Measurements from ENCODE around the gene CLEC17A.
"Not testable (repeated sequence)": the region's sequence is repeated elsewhere in the genome, so short reads cannot be mapped to it uniquely, and the experiment has no call there.

CLEC17A gene, protein sequence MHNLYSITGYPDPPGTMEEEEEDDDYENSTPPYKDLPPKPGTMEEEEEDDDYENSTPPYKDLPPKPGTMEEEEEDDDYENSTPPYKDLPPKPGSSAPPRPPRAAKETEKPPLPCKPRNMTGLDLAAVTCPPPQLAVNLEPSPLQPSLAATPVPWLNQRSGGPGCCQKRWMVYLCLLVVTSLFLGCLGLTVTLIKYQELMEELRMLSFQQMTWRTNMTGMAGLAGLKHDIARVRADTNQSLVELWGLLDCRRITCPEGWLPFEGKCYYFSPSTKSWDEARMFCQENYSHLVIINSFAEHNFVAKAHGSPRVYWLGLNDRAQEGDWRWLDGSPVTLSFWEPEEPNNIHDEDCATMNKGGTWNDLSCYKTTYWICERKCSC

DNA sequence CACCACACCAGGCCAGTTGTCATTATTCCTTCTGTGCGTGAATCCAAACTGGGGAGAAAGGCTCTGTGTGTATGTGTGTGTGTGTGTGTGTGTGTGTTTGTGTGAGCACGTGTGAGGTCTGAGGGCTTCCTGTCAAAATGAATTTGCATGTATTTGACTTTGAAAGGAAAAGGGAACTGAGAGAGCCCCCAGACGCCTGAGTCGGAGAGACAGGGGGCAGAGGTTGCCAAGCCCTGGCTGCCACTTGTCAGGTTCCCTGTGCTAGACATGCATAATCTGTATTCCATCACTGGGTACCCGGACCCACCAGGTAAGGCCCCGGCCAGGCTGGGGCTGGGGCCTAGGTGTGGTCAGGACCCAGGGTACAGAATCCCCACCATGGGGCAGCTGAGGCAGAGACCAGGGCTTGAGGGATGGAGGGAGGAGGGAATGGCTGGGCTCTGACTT lies at the start of gene CLEC17A:
Gene CLEC17A, plus strand, starts transcription at position 191 of the 447 bp plus-strand sequence. Its CDS starts 77 bp downstream, at position 268.
- DNase-seq: no peak

DNA sequence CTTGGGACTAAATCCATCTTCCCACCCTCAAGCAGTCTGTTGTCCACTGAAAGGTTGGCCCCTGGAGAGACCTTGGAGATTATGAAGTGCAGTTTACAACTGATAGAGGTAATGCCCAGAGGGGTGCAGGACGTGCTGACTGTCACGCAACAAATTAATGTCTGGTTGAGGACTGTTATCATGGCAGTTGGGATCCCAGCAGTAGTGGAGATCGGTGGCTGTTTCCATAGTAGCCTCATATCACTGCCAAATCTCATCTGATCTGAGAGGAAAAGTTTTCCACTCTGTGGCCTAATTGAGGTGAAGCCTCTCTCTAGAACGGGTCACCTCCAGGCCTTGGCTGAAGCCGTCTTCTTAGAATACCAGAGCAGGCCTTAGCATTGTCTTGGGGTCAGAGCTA lies 49.4 kb upstream of the CLEC17A start:
- no peak for DNase-seq

DNA sequence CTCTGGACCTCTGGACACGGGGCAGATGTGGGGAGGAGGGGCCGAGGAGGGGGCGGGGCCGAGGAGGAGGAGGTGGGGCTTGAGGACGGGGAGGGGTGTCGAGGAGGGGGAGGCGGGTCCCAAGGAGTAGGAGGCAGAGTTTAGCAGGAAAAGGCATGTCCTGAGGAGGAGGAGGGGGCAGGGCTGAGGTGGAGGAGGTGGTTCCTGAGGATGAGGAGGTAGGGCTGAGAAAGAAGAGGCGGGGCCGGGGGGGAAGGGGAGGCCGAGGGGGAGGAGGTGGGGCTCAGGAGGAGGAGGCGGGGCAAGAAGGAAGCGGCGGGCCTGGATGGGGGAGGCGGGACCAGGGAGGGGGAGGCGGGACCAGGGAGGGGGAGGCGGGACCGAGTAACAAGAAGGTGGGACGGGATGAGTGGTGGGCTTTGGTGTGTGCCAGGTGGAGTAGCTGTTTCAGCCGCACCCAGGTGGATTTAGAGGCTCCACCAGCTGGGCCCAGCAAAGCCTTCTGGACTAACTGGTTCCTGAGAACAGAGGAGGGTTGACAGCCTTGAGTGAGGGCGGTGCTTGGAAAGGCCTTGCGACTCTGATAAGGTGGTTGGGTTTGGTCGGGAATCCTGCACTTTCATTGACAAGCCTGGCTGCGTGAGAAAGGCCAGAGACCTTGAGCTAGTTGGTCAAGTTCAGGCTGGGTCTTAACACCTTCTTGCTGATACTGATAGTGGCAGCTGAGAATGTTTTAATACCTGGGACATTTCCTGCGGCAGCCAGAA lies 45.8 kb upstream of the CLEC17A start:
- DNase-seq: no peak

DNA sequence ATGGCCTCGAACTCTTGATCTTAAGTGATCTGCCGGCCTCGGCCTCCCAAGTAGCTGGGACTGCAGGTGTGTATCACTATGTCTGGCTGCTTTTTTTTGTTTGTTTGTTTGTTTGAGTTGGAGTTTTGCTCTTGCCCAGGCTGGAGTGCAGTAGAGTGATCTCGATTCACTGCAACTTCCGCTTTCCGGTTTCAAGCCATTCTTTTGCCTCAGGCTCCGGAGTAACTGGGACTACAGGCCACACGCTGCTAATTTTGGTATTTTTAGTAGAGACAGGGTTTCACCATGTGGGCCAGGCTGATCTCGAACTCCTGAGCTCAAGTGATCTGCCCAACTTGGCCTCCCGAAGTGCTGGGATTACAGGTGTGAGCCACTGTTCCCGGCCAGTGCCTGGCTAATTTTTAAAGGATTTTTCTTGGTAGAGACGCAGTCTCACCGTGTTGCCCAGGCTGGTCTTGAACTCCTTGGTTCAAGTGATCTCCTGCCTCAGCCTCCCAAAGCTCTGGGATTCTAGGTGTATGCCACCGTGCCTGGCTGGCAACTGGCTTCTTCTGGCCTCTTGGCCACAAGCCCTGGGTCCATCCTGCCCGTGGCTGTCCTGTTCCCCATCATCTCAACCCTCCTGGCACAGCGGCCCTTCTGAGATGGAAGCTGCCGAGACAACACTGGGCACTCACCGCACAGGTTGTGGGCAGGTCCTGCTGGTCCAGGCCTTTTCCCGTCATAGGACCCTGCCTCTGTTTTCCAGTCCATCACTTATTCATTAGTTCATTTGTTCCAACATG lies 42.0 kb upstream of the CLEC17A start:
- DNase-seq: no peak

DNA sequence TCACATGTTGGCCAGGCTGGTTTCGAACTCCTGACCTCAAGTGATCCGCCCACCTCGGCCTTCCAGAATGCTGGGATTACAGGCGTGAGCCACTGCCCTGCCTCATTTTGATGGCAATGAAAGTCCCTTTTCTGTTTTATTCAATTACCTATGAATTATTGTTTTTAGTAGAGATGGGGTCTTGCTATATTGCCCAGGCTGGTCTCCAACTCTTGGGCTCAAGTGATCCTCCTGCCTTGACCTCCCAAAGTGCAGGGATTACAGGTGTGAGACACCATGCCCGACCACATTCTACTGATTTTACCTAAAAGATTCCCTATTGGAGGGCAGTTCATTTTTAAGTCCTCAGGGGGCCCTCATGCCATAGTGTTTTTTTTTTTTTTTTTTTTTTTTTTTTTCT lies 40.9 kb upstream of the CLEC17A start:
- DNase-seq: not testable (repeated sequence)

DNA sequence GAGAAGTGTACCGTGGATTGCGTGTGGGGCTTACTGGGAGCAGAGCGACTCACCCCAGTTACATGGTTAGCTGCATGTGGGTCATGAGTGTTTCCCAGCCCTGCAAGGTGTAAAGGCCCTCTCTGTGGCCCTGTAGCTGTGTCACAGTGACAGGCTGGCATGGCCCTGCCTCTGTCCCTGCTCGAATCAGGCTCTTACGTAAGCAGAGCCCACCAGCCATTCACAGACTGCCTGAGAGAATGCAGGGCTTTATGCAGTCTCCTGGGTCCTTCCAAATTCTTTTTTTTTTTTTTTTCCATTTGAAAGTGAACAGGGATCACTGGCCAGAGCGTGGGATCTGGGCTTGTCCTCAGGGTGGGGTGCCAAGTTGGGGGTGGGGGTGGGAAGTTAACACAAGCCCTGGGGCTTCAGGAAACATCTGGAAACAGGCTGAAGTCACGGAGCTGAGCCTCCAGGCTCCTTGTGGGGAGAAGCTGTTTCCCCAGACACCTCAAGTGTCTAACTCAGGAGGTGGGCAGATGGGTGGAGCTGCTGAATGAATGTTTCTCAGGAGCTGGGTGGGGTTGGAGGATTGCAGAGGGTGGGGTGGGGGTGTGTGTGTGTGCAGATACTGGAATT lies 40.1 kb upstream of the CLEC17A start:
- no peak for DNase-seq

DNA sequence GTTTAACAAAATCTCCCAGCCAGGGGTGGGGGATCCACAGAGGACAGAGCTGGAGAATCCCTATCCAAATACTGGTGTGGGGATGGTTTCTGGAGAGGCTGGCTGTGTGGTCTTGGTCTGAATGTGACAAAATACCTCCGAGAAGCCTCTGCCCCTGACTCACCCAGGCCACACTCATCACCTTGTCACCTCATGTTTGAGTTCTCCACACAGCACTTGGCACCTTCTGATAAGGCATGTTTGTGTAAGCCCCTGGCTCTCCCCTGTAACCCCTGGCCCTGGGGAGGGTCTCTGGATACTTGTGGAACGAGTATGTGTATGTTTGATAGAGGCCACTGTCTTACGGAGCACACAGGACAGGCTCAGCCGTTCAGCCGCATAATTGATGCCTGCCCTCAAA lies 38.8 kb upstream of the CLEC17A start:
- DNase-seq: no peak

DNA sequence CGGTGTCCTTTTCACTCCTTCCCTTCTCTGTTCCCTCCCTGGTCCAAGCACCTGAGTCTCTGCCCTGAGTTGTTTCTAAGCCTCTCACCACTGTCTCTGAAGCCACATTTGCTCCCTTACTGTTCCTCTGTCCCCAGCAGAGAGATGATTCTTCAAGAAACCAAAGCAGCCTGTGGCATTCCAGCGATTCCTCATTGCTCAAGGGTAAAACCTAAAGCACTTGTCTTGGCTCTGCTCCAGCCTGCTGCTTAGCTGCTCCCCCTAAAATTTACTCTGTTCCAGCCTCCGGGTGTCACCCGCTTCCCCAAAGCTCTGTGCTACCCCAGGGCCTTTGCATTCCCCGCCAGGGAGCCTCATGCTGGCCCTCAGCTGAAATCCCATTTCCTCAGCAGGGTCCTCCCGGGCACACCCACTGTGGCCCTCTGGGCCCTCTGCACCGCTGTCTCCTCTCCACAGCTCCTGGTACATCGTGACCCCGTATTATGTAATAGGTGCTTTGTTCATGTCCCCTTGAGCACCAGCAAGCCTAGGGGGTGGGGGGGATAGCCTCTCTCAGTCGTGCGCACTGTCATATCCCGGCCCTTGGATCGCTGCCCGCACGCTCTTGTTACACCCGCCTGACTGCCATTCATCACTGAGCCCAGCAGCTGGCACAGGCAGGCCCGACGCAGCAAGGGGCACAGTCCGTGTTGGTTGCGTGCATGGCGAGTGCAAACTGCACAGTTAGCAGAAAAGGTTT lies 37.7 kb upstream of the CLEC17A start:
- DNase-seq: peak; percentile 98

DNA sequence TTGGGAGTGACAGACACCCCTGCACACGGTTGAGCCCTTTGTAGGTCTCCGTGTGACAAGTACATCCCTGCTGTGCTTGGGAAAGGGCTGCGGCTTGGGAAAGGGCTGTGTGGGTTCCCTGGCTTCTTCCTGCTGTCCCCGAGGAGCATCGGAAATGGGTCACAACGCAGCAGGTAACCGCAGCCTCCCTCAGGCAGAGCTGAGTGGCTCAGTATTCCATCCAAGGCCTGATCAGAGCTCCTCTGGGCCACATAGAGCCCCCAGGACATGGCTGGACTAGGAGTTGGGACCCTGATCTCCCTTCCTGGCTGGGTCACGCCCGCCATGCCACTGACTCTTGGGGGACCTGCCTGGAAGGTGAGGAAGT lies 37.2 kb upstream of the CLEC17A start:
- DNase-seq: no peak

DNA sequence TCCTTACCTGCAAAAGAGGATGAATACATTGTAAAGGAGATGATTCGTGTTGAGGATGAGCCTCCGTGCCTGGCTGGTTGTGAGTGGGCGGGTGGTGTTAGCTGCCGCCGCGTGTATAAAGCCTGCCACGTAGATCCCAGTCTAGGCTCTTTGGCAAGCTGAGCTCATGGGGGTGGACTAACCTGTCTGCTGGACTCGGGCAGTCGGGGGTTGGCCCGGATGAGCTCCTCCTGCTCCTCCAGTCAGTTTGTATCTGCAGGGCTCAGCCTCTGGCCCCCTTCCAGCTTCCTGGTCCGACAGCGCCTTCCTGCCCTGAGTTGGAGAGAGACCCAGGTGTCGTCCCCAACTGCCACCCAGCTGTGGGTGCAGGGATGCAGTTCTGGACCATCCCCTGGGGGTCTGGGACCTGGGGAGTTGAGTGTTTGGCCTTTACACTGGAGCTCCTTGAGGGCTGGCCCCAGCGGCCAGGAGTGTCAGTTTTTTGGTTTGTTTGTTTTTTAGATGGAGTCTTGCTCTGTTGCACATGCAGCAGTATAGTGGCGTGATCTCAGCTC lies 32.6 kb upstream of the CLEC17A start:
- DNase-seq: no peak

DNA sequence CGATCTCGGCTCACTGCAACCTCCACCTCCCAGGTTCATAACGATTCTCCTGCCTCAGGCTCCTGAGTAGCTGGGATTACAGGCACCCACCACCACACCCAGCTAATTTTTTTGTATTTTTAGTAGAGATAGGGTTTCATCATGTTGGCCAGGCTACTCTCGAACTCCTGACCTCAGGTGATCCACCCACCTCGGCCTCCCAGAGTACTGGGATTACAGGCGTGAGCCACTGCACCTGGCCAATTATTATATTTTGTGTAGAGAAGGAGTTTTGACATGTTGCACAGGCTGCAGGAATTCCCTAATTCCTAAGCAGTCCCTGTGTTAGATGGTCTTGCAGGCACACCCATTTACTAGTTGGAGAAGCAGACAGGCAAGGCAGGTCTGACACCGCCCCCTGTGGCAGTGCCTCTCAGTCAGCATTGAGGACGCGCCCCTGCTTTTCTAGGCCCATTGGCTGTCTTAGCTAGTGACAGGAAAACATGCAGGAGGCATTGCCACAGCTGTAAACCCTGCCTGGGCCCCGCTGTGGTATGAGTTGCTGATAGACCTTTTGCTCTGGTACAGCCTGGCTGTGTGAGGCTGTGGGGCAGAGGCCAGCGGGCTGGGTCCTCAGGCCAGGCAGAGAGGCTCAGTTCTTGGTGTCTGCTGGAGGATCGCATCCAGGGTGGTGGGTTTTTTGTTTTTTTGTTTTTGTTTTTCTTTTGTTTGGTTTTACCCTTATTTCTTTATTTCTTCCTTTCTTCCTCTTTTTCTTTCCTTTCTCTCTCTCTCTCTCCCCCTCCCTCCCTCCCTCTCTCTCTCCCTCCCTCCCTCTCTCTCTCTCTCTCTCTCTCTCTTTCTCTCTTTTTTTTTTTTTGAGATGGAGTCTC lies 31.5 kb upstream of the CLEC17A start:
- not testable (repeated sequence) for DNase-seq

DNA sequence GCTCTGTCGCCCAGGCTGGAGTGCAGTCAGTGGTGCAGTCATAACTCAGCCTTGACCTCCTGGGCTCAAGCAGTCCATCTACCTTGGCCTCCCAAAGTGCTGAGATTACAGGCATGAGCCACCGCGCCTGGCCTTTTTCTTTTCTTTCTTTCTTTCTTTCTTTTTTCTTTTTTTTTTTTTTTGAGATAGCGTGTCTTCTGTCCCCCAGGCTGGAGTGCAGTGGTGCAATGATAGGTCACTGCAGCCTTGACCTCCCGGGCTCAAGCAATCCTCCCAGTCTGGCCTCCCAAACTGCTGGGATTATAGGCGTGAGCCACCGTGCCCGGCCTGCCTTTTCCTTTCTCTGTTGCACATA lies 30.9 kb upstream of the CLEC17A start:
- DNase-seq: not testable (repeated sequence)

DNA sequence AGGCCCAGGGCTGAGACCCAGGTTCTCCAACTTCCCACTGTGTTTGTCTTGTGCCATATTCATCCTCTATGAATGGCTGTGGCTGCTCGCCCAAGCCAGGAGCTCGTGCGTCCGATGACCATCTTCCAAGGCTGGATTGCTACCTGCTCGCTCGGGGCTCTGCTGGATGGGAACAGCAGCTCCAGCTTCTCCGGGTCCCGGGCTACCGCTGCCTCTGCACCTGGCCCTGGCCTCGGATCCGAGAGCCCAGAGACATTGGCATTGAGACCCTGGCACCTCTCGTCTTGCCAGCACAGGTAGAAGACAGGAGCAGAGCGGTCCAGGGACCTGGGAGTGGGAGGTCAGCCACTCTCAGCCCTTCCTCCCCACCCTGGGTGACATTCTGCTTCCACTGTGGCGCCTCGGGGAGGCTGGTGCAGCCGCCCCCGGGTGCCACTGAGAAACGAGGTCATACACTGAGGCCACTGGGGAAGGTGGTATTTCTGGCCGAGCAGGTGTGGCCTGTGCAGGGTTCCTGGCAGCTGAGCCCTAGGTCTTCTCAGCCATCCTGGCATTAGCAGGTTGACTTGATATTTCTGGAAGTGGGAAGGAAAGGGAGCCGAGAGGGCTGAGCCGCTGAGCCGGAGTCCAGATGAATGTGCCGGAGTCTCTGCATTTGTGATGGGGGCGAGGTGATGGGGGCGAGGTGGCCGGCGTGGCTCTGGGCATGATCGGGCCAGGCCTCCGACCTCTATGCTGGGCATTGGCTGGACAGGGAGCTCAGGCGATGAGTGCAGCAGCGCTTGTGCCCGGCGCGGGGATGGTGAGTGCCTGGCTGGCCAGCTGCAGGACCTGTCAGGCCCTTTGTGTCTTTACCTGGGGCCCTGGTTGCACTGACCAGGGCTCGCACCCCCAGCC lies 29.6 kb upstream of the CLEC17A start:
- DNase-seq: no peak

DNA sequence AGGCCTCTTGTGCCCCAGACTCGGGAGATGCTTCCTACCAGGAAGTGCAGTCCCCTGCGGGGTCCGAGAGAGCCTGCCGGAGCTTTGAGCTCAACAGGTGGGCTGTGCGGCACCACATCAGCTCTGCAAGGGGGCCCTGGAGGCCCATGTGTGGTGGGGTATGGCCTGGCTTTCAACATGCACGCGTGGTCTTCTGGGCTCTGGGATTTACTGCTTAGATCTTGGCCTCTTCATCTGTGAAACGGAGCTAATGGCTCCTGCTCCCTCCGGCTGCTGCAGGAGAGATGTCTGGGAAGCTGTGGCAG lies 29.0 kb upstream of the CLEC17A start:
- no peak for DNase-seq

DNA sequence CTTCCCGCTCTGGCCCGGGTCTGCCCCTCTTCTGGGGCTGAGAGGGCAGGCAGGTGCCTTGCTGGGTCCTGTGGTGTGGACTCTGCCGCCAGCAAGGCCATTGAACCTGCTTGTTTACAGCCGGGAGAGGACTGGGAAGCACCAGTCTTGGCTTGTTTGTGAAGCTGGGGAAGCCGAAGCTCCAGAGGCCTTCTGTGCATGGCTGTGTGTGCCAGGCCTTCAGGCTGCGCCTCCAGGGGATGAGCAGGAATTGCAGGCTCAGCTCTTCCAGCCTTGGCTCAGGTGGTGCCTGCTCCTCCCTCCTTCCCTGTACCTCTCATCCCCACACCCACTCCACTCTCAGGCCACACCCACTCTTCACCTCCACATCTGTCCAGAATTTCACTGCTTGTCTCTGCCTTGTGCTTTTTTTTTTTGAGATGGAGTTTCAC lies 28.5 kb upstream of the CLEC17A start:
- DNase-seq: no peak

DNA sequence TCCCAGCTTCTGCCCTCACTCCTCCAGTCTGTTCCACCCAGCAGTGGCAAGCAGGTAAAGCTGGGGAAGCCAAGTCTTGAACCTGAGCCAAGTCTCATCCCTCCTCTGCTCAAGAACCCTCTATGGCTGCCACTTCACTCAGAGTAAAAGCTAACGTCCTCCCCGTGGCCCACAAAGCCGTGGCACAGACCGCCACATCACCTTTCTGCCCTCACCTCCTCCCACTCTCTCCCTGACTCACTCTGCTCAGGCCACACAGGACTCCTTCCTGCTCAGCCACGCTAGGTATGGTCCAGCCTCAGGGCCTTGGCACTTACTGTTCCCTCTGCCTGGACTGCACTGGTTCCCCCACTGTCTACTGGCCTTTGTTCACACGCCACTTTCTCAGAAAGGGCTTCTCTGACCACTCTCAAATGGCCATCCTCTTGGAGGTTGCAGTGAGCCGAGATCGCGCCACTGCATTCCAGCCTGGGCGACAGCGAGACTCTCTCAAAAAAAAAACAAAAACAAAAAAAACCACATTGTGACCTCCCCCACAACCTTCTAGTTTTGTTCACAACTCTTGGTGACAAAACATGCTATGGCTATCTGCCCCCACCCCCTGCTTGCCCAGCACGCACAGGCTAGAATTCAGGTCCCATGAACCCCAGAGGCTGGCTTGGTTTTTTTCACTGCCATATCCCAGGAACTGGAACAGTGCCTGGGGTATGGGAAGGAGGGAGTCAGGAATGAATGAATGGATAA lies 26.8 kb upstream of the CLEC17A start:
- DNase-seq: no peak

DNA sequence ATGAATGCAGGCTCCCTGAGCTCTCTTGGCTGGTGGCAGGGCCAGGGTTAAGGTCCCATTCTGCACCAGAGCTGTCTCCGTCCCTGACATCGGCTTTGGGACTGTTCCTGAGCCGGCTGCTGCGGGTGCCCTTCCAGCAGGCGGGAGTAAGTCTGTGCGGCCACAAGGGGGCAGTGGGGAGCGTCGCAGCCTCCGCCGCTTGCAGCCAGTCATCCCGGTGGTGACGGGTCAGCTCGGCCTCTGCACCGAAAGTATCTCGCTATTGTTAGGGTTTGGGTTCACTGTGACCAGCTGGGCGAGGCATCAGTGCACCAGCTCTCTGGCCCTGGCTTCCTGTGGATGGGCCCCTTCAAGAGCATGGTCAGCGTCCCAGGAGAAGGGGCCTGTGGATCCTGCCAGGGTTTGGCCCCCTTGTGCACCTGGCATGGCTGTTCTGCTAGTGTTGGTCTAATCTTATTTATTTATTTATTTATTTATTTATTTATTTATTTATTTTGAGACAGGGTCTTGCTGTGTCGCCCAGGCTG lies 26.2 kb upstream of the CLEC17A start:
- DNase-seq: no peak

DNA sequence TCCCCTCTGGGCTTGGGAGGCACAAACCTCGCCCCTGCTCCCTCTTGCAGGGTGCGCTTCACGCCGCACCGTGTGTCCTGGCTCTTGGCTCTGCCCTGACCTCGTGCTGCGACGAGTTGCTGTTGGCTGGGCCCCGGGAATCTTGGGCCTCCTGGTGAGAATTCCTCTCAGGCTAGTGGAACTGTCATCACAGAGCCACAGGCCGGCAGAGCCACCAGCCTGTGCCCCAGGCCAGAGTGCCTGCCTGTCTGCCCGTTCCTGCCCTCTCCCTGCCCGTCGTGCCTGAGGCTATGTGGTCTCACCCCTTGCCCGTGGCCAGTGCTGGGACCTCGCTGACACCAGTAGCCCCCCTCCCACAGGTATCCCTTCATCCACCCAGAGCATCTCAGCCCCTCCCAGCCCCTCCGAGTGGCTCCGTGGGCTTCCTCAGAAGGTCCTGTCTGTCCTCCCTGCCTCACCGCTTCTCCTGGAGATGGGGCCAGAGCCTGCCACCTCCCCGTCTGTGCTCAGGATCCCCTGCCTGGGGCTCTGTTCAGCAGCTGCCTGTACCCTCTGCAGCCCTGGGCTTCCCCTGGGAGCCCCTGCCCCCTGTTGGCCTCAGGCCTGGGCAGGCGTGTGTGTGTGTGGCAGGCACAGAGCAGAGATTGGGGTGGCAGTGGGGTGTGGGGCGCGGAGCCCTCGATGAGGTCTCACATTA lies 24.4 kb upstream of the CLEC17A start:
- no peak for DNase-seq

Data from COR-L47 (cell line).